ENCODE measurements around the gene DNAJB5. TPM values are rescaled to one million over a fixed set of nuclear protein-coding genes. Genes with fewer than 3 reads are reported as not detected.

The DNAJB5 gene
- total RNA-seq, 2 experiments from 2014 or later: 2.7 to 2.8 TPM

GRCh38 chr9:34994260-34994899, 4.8 kb downstream of the DNAJB5 start:
- DNase-seq (no peak), ATAC-seq (ENCODE audit: poor library complexity) (no peak)
- no peaks in the 10 kb centered on the region for H3K9me3 Mint-ChIP-seq
- Histone ChIP-seq H3K4me1 (ENCODE audit: insufficient read depth, low read length) (peaks cover 11% of the 10 kb centered on the region), H3K27ac (ENCODE audit: low read depth in 1 of 2, low read length in 2 of 2) (no peak overlapping the region), H3K27me3 (ENCODE audit: control insufficient read depth in 1 of 2, insufficient read depth in 2 of 2, low read length in 2 of 2) (no peaks in the 10 kb centered on the region), H3K4me3 (ENCODE audit: low read length) (no peak overlapping the region), H3K9me3 (ENCODE audit: control insufficient read depth in 1 of 2, insufficient read depth in 1 of 2, low read length in 2 of 2) (no peaks in the 10 kb centered on the region), H3K36me3 (ENCODE audit: insufficient read depth, low read length) (no peaks in the 10 kb centered on the region)
- no peaks in the 10 kb centered on the region for H3K27me3 Mint-ChIP-seq
- TF ChIP-seq CTCF (IDR thresholded peaks at IDR 0.05): peak; percentile 30
- CTCF ChIA-PET: interaction anchor here (1.0 to 1.6 kb wide), 3 partner anchors 9 to 95 kb away, joined by 4 to 7 read pairs (median 6); no protein-coding TSS in a partner anchor
- H3K4me3 Mint-ChIP-seq: no peak overlapping the region
- no peaks in the 10 kb centered on the region for H3K36me3 Mint-ChIP-seq (ENCODE audit: low read depth)
- intact Hi-C loops (cut with DNase I, micrococcal nuclease): loop anchor here in 1 of 2 experiments (5.0 kb wide), 2 partner anchors 537 to 818 kb away; partner anchors contain the start of genes DNAI1, FAM219A and SPAG8
- POLR2A ChIA-PET: no interaction called here
- no peak overlapping the region for H3K27ac Mint-ChIP-seq
- peaks cover 8% of the 10 kb centered on the region for H3K4me1 Mint-ChIP-seq (ENCODE audit: low read depth)

- no peaks in the 10 kb centered on the region for H3K36me3 Mint-ChIP-seq (ENCODE audit: low read depth)
- no peak overlapping the region for H3K27ac Mint-ChIP-seq
- H3K4me3 Mint-ChIP-seq: no peak overlapping the region
- no peaks in the 10 kb centered on the region for H3K27me3 Mint-ChIP-seq
- intact Hi-C loops (cut with DNase I, micrococcal nuclease): loop anchor here in 1 of 2 experiments (5.0 kb wide), 2 partner anchors 538 to 817 kb away; partner anchors contain the start of genes DNAI1, FAM219A and SPAG8
- H3K9me3 ChIP-seq (ENCODE audit: control insufficient read depth in 1 of 2, insufficient read depth in 1 of 2, low read length in 2 of 2): no peaks in the 10 kb centered on the region
- H3K27me3 ChIP-seq (ENCODE audit: control insufficient read depth in 1 of 2, insufficient read depth in 2 of 2, low read length in 2 of 2): no peaks in the 10 kb centered on the region
- POLR2A ChIA-PET: no interaction called here
- H3K36me3 ChIP-seq (ENCODE audit: insufficient read depth, low read length): no peaks in the 10 kb centered on the region
- no peak overlapping the region for H3K27ac ChIP-seq (ENCODE audit: low read depth in 1 of 2, low read length in 2 of 2)
- CTCF ChIA-PET: interaction anchor here (1.5 to 1.6 kb wide), 2 partner anchors 10 to 95 kb away, joined by 6 to 7 read pairs; no protein-coding TSS in a partner anchor
- ATAC-seq (ENCODE audit: poor library complexity) (no peak), DNase-seq (no peak)
- no peaks in the 10 kb centered on the region for H3K9me3 Mint-ChIP-seq
- peaks cover 7% of the 10 kb centered on the region for H3K4me1 ChIP-seq (ENCODE audit: insufficient read depth, low read length)
- H3K4me3 ChIP-seq (ENCODE audit: low read length): no peak overlapping the region
- H3K4me1 Mint-ChIP-seq (ENCODE audit: low read depth): peaks cover 5% of the 10 kb centered on the region
- TF ChIP-seq CTCF (IDR thresholded peaks at IDR 0.05): no peak
Measured at GRCh38 chr9:34994900-34995669, 5.5 kb downstream of the DNAJB5 start.

- H3K4me3 Mint-ChIP-seq: no peak overlapping the region
- H3K27me3 Mint-ChIP-seq: no peaks in the 10 kb centered on the region
- TF ChIP-seq CTCF (IDR thresholded peaks at IDR 0.05): no peak
- ATAC-seq (ENCODE audit: poor library complexity) (no peak), DNase-seq (no peak)
- ChIA-PET POLR2A (no interaction called here), CTCF (interaction anchor here (1.6 kb wide), 1 partner anchor 11 kb away, joined by 6 read pairs; no protein-coding TSS in a partner anchor)
- Histone ChIP-seq H3K27me3 (ENCODE audit: control insufficient read depth in 1 of 2, insufficient read depth in 2 of 2, low read length in 2 of 2) (no peaks in the 10 kb centered on the region), H3K9me3 (ENCODE audit: control insufficient read depth in 1 of 2, insufficient read depth in 1 of 2, low read length in 2 of 2) (no peaks in the 10 kb centered on the region), H3K4me3 (ENCODE audit: low read length) (no peak overlapping the region), H3K4me1 (ENCODE audit: insufficient read depth, low read length) (peaks cover 1% of the 10 kb centered on the region), H3K27ac (ENCODE audit: low read depth in 1 of 2, low read length in 2 of 2) (no peak overlapping the region), H3K36me3 (ENCODE audit: insufficient read depth, low read length) (no peaks in the 10 kb centered on the region)
- H3K36me3 Mint-ChIP-seq (ENCODE audit: low read depth): no peaks in the 10 kb centered on the region
- peaks cover 5% of the 10 kb centered on the region for H3K4me1 Mint-ChIP-seq (ENCODE audit: low read depth)
- H3K27ac Mint-ChIP-seq: no peak overlapping the region
- H3K9me3 Mint-ChIP-seq: no peaks in the 10 kb centered on the region
- intact Hi-C loops (cut with DNase I, micrococcal nuclease): no loop called here
Measured at GRCh38 chr9:34995670-34996060, 6.1 kb downstream of the DNAJB5 start.

Data from CD4-positive, alpha-beta T cell (primary cell).